H1 (cell line): ENCODE data around the gene UTRN. TPM values are rescaled to one million over a fixed set of nuclear protein-coding genes. Genes with fewer than 3 reads are reported as not detected.

Experiments used
- CTCF ChIA-PET: fragments of 300-600 bp; sonication (Branson Sonifier 250); formaldehyde crosslinking; loops from one replicate; lab custom pipeline; 2021; ENCODE audit not compliant: partially characterized antibody; lab: Charles Lee
- POLR2A ChIA-PET: fragments of 300-600 bp; sonication (Branson Sonifier 250); formaldehyde crosslinking; loops from one replicate; lab custom pipeline; 2021; ENCODE audit warnings: inconsistent platforms; ENCODE audit not compliant: partially characterized antibody; lab: Charles Lee
- DNase-seq, 2 experiments: peaks; one replicate each; pipeline versions ENCODE4 v3.0.0 to v3.0.0-alpha.2; 2010 to 2022; ENCODE audit warnings: low spot score in 2 of 2, low read depth in 1 of 2, mixed read lengths in 1 of 2
- FAIRE-seq: peaks from 2 replicates; lab custom pipeline; 2011; peaks lifted over from hg19 to GRCh38; lab: Jason Lieb, UNC
- H2AFZ ChIP-seq: 2 replicates; pipeline ENCODE4 v1.8.1; 2012; ENCODE audit warnings: low read length, inconsistent platforms
- H2AK5ac ChIP-seq: 2 replicates; pipeline ENCODE4 v1.6.1; 2013; ENCODE audit warnings: low read depth, low read length
- H2BK120ac ChIP-seq: replicated peaks from 2 replicates; pipeline ENCODE3; 2013; ENCODE audit warnings: low read depth, low read length, inconsistent platforms
- H2BK12ac ChIP-seq: 2 replicates; pipeline ENCODE4 v1.6.1; 2013; ENCODE audit warnings: low read depth, low read length
- H2BK15ac ChIP-seq: 2 replicates; pipeline ENCODE4 v1.6.1; 2013; ENCODE audit warnings: low read length
- H2BK20ac ChIP-seq: 2 replicates; pipeline ENCODE4 v1.6.1; 2013; ENCODE audit warnings: low read length
- H2BK5ac ChIP-seq: 2 replicates; pipeline ENCODE4 v1.6.1; 2013; ENCODE audit warnings: low read depth, low read length
- H3K14ac ChIP-seq: 2 replicates; pipeline ENCODE4 v1.6.1; 2013; ENCODE audit warnings: inconsistent platforms; ENCODE audit not compliant: insufficient read length
- H3K18ac ChIP-seq: 2 replicates; pipeline ENCODE4 v1.6.1; 2013; ENCODE audit warnings: low read length; ENCODE audit errors: extremely low read depth
- H3K23ac ChIP-seq: 2 replicates; pipeline ENCODE4 v1.6.1; 2013; ENCODE audit warnings: inconsistent platforms; ENCODE audit not compliant: insufficient read length
- H3K23me2 ChIP-seq: 2 replicates; pipeline ENCODE4 v1.6.1; 2013; ENCODE audit warnings: low read depth, low read length
- H3K27ac ChIP-seq: 2 replicates; pipeline ENCODE4 v1.6.1; 2011; ENCODE audit warnings: low read depth, low read length, inconsistent platforms
- H3K27me3 ChIP-seq, 4 experiments: replicated peaks in 1 of 4; 1 replicate in 1 of 4; 2 replicates in 3 of 4; pipeline versions ENCODE4 v1.6.1 to v1.8.1; 2011 to 2013; ENCODE audit warnings: low read length in 3 of 4, mild to moderate bottlenecking in 3 of 4, inconsistent platforms in 2 of 4, mixed read lengths in 2 of 4, moderate library complexity in 1 of 4; ENCODE audit not compliant: control insufficient read depth in 3 of 4, insufficient read depth in 3 of 4; ENCODE audit errors: extremely low read depth in 1 of 4
- H3K36me3 ChIP-seq, 4 experiments: 2 replicates each; pipeline versions ENCODE4 v1.6.1 to v1.8.1; 2011 to 2013; ENCODE audit warnings: mild to moderate bottlenecking in 4 of 4, low read length in 3 of 4, moderate library complexity in 2 of 4, control low read depth in 1 of 4, inconsistent platforms in 1 of 4; ENCODE audit not compliant: insufficient read depth in 4 of 4, control insufficient read depth in 2 of 4
- H3K4ac ChIP-seq: replicated peaks from 2 replicates; pipeline ENCODE3; 2013; ENCODE audit warnings: low read length, low read depth, mixed read lengths, inconsistent platforms; ENCODE audit not compliant: insufficient read length
- H3K4me1 ChIP-seq, 4 experiments: replicated peaks in 1 of 4; 1 replicate in 1 of 4; 2 replicates in 3 of 4; pipeline versions ENCODE4 v1.6.1 to v1.8.1; 2011 to 2013; ENCODE audit warnings: low read length in 3 of 4, inconsistent platforms in 2 of 4, mixed read lengths in 1 of 4; ENCODE audit not compliant: insufficient read depth in 4 of 4, control insufficient read depth in 3 of 4
- H3K4me2 ChIP-seq, 2 experiments: 2 replicates each; pipeline versions ENCODE4 v1.6.1 to v1.8.1; 2011 to 2013; ENCODE audit warnings: low read depth in 2 of 2, low read length in 2 of 2, control low read depth in 1 of 2, inconsistent platforms in 1 of 2, mild to moderate bottlenecking in 1 of 2; ENCODE audit not compliant: insufficient read depth in 1 of 2
- H3K4me3 ChIP-seq, 4 experiments: fragments of 200-600, 300-600 bp in 1 of 4; sonication (generic), shearing (Covaris generic), sonication (Bioruptor Twin) in 1 of 4; 2 replicates each; pipeline versions ENCODE4 v1.5.1 to v1.8.1; 2011 to 2016; ENCODE audit warnings: low read length in 4 of 4, low read depth in 3 of 4, control low read depth in 2 of 4, inconsistent platforms in 2 of 4, mild to moderate bottlenecking in 2 of 4, mixed read lengths in 1 of 4, moderate library complexity in 1 of 4; ENCODE audit not compliant: insufficient read depth in 2 of 4; ENCODE audit errors: extremely low read depth in 1 of 4
- H3K56ac ChIP-seq: replicated peaks from 2 replicates; pipeline ENCODE3; 2013; ENCODE audit warnings: low read depth, mild to moderate bottlenecking, mixed read lengths, low read length, inconsistent platforms; ENCODE audit not compliant: insufficient read length
- H3K79me1 ChIP-seq: 2 replicates; pipeline ENCODE4 v1.6.1; 2013; ENCODE audit warnings: low read depth, low read length, control low read depth
- H3K79me2 ChIP-seq, 2 experiments: 2 replicates each; pipeline versions ENCODE4 v1.6.1 to v1.8.1; 2012 to 2013; ENCODE audit warnings: low read length in 2 of 2, mild to moderate bottlenecking in 2 of 2, inconsistent platforms in 1 of 2; ENCODE audit not compliant: insufficient read depth in 2 of 2, control insufficient read depth in 1 of 2
- H3K9ac ChIP-seq, 4 experiments: replicated peaks in 1 of 4; 1 replicate in 1 of 4; 2 replicates in 3 of 4; pipeline versions ENCODE4 v1.6.1 to v1.8.1; 2011 to 2013; ENCODE audit warnings: low read depth in 3 of 4, low read length in 3 of 4, control low read depth in 2 of 4, mild to moderate bottlenecking in 2 of 4, moderate library complexity in 2 of 4, inconsistent platforms in 1 of 4; ENCODE audit errors: extremely low read depth in 1 of 4
- H3K9me3 ChIP-seq, 2 experiments: 2 replicates each; pipeline versions ENCODE4 v1.6.1 to v1.8.1; 2012 to 2013; ENCODE audit warnings: mild to moderate bottlenecking in 2 of 2, moderate library complexity in 2 of 2, control low read depth in 1 of 2, inconsistent platforms in 1 of 2, low read depth in 1 of 2, low read length in 1 of 2, mixed read lengths in 1 of 2; ENCODE audit not compliant: insufficient read depth in 2 of 2
- H4K20me1 ChIP-seq, 2 experiments: replicated peaks in 1 of 2; 2 replicates each; pipeline versions ENCODE3 to v1.8.1; 2011 to 2013; ENCODE audit warnings: inconsistent platforms in 2 of 2, low read length in 2 of 2, mild to moderate bottlenecking in 1 of 2; ENCODE audit not compliant: insufficient read depth in 2 of 2, control insufficient read depth in 1 of 2
- H4K5ac ChIP-seq: 2 replicates; pipeline ENCODE4 v1.6.1; 2013; ENCODE audit warnings: low read length, low read depth, mixed read lengths, inconsistent platforms; ENCODE audit not compliant: insufficient read length
- H4K8ac ChIP-seq: 2 replicates; pipeline ENCODE4 v1.8.0; 2013; ENCODE audit warnings: mild to moderate bottlenecking, moderate library complexity, low read length, inconsistent platforms; ENCODE audit not compliant: insufficient read depth; ENCODE audit errors: extremely low read depth
- H4K91ac ChIP-seq: replicated peaks from 2 replicates; pipeline ENCODE3; 2013; ENCODE audit warnings: low read length, mixed read lengths, inconsistent platforms; ENCODE audit not compliant: insufficient read length
- BRCA1 ChIP-seq: IDR thresholded peaks from 2 replicates; pipeline ENCODE4 v1.6.1; 2012; ENCODE audit warnings: low read depth, low read length, improper control_type of control experiment
- CBX8 ChIP-seq: fragments of 300-800, 300-1000 bp; sonication (generic); IDR thresholded peaks from 2 replicates; pipeline ENCODE4 v1.7.1; 2016; ENCODE audit warnings: low read depth, low read length, borderline replicate concordance
- CHD2 ChIP-seq: IDR thresholded peaks from 2 replicates; pipeline ENCODE4 v1.6.1; 2012; ENCODE audit warnings: low read length, improper control_type of control experiment
- MAFK ChIP-seq: IDR thresholded peaks from 2 replicates; pipeline ENCODE4 v1.6.1; 2012; ENCODE audit warnings: low read depth, mild to moderate bottlenecking, improper control_type of control experiment, low read length
- RFX5 ChIP-seq: IDR thresholded peaks from 2 replicates; pipeline ENCODE4 v1.6.1; 2011; ENCODE audit warnings: low read depth, low read length, improper control_type of control experiment, borderline replicate concordance
- RNF2 ChIP-seq: fragments of 200-900, 300-1000 bp; sonication (generic); IDR thresholded peaks from 2 replicates; pipeline ENCODE4 v1.7.1; 2016; ENCODE audit warnings: borderline replicate concordance, low read depth, mild to moderate bottlenecking, antibody characterized with exemption, low read length; ENCODE audit not compliant: poor library complexity, severe bottlenecking; ENCODE audit errors: missing control alignments
- RXRA ChIP-seq: IDR thresholded peaks from 2 replicates; pipeline ENCODE4 v1.6.1; 2011; ENCODE audit warnings: low read depth, mild to moderate bottlenecking, low read length, moderate library complexity; ENCODE audit not compliant: insufficient read depth
- SUZ12 ChIP-seq: fragments of 200-600 bp; sonication (generic); IDR thresholded peaks from 2 replicates; pipeline ENCODE4 v1.6.1; 2012; ENCODE audit warnings: mild to moderate bottlenecking, inconsistent platforms, low read length, moderate library complexity, mixed read lengths
- TEAD4 ChIP-seq: IDR thresholded peaks from 2 replicates; pipeline ENCODE4 v1.6.1; 2012; ENCODE audit warnings: low read depth, low read length, inconsistent platforms, mixed read lengths
- YY1 ChIP-seq: IDR thresholded peaks from 2 replicates; pipeline ENCODE4 v1.6.1; 2011; ENCODE audit warnings: low read depth, mild to moderate bottlenecking, low read length
- polyA plus RNA-seq, 7 experiments: library from polyadenylated mRNA; depleted of rRNA in 3 of 7; stranded (reverse) in 5 of 7; unstranded in 2 of 7; fragments of >200 nt in 5 of 7; fragments of 200-250 nt in 2 of 7; gene quantifications; 1 replicate in 5 of 7; 2 replicates in 1 of 7; 4 replicates in 1 of 7; pipeline versions ENCODE4 v1.2.1 to v1.2.3, GENCODE V29; 2011 to 2013; ENCODE audit warnings: missing spikeins in 2 of 7, mixed read lengths in 2 of 7
- total RNA-seq: library from RNA; stranded (reverse); fragmentation: NEBNext Ultra II Directional; extraction: Animal tissue kit (Norgen Biotek cat#: 25700); gene quantifications from 2 replicates; pipeline ENCODE4 v1.2.1, GENCODE V29; 2021
- TF ChIP-seq, protein P1 (sequence below), 3 experiments: IDR thresholded peaks; 1 replicate in 2 of 3; 2 replicates in 1 of 3; pipeline versions ENCODE4 v1.5.1 to v1.6.1; 2011; ENCODE audit warnings: low read length in 3 of 3, mild to moderate bottlenecking in 3 of 3, inconsistent platforms in 2 of 3, low read depth in 1 of 3, moderate library complexity in 1 of 3; ENCODE audit not compliant: insufficient read depth in 1 of 3; ENCODE audit errors: control extremely low read depth in 1 of 3

The UTRN gene
- total and polyA plus RNA-seq, 2 of the 8 experiments (the other 6 are each of a cell fraction or from before 2014, with no cell fraction given): 25.0 to 112 TPM

- no peak overlapping the region for H2AK5ac ChIP-seq
- no peak overlapping the region for H3K4me3 ChIP-seq
- H4K8ac ChIP-seq: no peak overlapping the region
- no peak overlapping the region for H2BK20ac ChIP-seq
- H2BK120ac ChIP-seq: no peak overlapping the region
- CTCF ChIA-PET: interaction anchor here (1.3 to 1.4 kb wide), 2 partner anchors 98 to 102 kb away, joined by 3 read pairs; no protein-coding TSS in a partner anchor
- POLR2A ChIA-PET: interaction anchor here (0.8 kb wide), 1 partner anchor 9 kb away, joined by 3 read pairs; no protein-coding TSS in a partner anchor
- no peak overlapping the region for H4K91ac ChIP-seq
- no peak overlapping the region for H2BK5ac ChIP-seq
- H3K79me2 ChIP-seq: peaks cover 0 to 17% of the 10 kb centered on the region in 2 experiments; a peak in 2 of 4 replicates
- H3K4me1 ChIP-seq: peaks cover 0 to 7% (median 5%) of the 10 kb centered on the region in 4 experiments; a peak in 4 of 7 replicates
- H3K56ac ChIP-seq: no peak overlapping the region
- DNase-seq (no peak), FAIRE-seq (no peak)
- no peak overlapping the region for H2BK12ac ChIP-seq
- no peak overlapping the region for H3K4me2 ChIP-seq
- H3K23ac ChIP-seq: no peak overlapping the region
- TF ChIP-seq TEAD4: no peak
- TF ChIP-seq CHD2: no peak
- no peak for TF ChIP-seq SUZ12
- no peak for TF ChIP-seq RNF2
- TF ChIP-seq RXRA: no peak
- no peak for TF ChIP-seq CBX8
- TF ChIP-seq MAFK: no peak
- TF ChIP-seq YY1: no peak
- no peak for TF ChIP-seq RFX5
- TF ChIP-seq, protein P1, sequence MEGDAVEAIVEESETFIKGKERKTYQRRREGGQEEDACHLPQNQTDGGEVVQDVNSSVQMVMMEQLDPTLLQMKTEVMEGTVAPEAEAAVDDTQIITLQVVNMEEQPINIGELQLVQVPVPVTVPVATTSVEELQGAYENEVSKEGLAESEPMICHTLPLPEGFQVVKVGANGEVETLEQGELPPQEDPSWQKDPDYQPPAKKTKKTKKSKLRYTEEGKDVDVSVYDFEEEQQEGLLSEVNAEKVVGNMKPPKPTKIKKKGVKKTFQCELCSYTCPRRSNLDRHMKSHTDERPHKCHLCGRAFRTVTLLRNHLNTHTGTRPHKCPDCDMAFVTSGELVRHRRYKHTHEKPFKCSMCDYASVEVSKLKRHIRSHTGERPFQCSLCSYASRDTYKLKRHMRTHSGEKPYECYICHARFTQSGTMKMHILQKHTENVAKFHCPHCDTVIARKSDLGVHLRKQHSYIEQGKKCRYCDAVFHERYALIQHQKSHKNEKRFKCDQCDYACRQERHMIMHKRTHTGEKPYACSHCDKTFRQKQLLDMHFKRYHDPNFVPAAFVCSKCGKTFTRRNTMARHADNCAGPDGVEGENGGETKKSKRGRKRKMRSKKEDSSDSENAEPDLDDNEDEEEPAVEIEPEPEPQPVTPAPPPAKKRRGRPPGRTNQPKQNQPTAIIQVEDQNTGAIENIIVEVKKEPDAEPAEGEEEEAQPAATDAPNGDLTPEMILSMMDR (IDR thresholded peaks at IDR 0.05; ENCODE audit: control extremely low read depth in 1 of 3, insufficient read depth in 1 of 3, low read depth in 1 of 3, low read length in 3 of 3): no peak
- no peak for TF ChIP-seq BRCA1
- H3K27ac ChIP-seq: no peak overlapping the region
- H3K14ac ChIP-seq: no peak overlapping the region
- H3K9ac ChIP-seq: no peak overlapping the region
- H3K27me3 ChIP-seq: no peaks in the 10 kb centered on the region
- no peak overlapping the region for H2AFZ ChIP-seq
- no peaks in the 10 kb centered on the region for H3K36me3 ChIP-seq
- H3K4ac ChIP-seq: no peak overlapping the region
- no peaks in the 10 kb centered on the region for H3K23me2 ChIP-seq
- no peak overlapping the region for H4K5ac ChIP-seq
- no peak overlapping the region for H2BK15ac ChIP-seq
- H3K79me1 ChIP-seq: no peaks in the 10 kb centered on the region; the same call in 1 of the 2 replicates
- H4K20me1 ChIP-seq: peaks cover 0 to 1% of the 10 kb centered on the region in 2 experiments
- no peak overlapping the region for H3K18ac ChIP-seq
- no peaks in the 10 kb centered on the region for H3K9me3 ChIP-seq
These were observed 31.7 kb downstream of the UTRN start for GRCh38 chr6:144316862-144317195.
